HG02798 (cell line): ENCODE results near the gene CACFD1.
"Not testable (repeated sequence)": the region's sequence is repeated elsewhere in the genome, so short reads cannot be mapped to it uniquely, and the experiment has no call there.

ENCODE experiments used
- ATAC-seq: cut with Tn5 transposase; IDR thresholded peaks from one replicate; pipeline ENCODE4 v1.9.1; 2021; ENCODE audit warnings: mild to moderate bottlenecking; ENCODE audit not compliant: unreplicated experiment, poor library complexity

The CACFD1 gene

GRCh38 chr9:133437753-133438531 lies 21.8 kb upstream of the CACFD1 start:
- no peak for ATAC-seq

GRCh38 chr9:133439337-133439736 lies 20.4 kb upstream of the CACFD1 start:
- ATAC-seq = no peak

GRCh38 chr9:133440874-133441273 lies 18.9 kb upstream of the CACFD1 start:
- peak; percentile 30 for ATAC-seq

GRCh38 chr9:133441571-133441970 lies 18.2 kb upstream of the CACFD1 start:
- no peak for ATAC-seq

- ATAC-seq = no peak
Measured at GRCh38 chr9:133443248-133443647, 16.5 kb upstream of the CACFD1 start.

GRCh38 chr9:133443982-133444381 lies 15.8 kb upstream of the CACFD1 start:
- no peak for ATAC-seq

GRCh38 chr9:133445293-133445969 lies 14.3 kb upstream of the CACFD1 start:
- ATAC-seq = no peak

GRCh38 chr9:133448487-133448972 lies 11.2 kb upstream of the CACFD1 start:
- no peak for ATAC-seq

GRCh38 chr9:133449760-133450159 lies 10.0 kb upstream of the CACFD1 start:
- ATAC-seq = no peak

GRCh38 chr9:133451865-133452264 lies 7.9 kb upstream of the CACFD1 start:
- ATAC-seq = not testable (repeated sequence)

- no peak for ATAC-seq
Measured at GRCh38 chr9:133452562-133452961, 7.2 kb upstream of the CACFD1 start.

- no peak for ATAC-seq
Measured at GRCh38 chr9:133453651-133454050, 6.1 kb upstream of the CACFD1 start.

GRCh38 chr9:133454325-133454724 lies 5.5 kb upstream of the CACFD1 start:
- no peak for ATAC-seq

GRCh38 chr9:133454943-133455673 lies 4.7 kb upstream of the CACFD1 start:
- ATAC-seq = no peak

GRCh38 chr9:133455936-133456335 lies 3.8 kb upstream of the CACFD1 start:
- ATAC-seq = no peak

GRCh38 chr9:133456409-133456808 lies 3.4 kb upstream of the CACFD1 start:
- no peak for ATAC-seq

- ATAC-seq = no peak
Measured at GRCh38 chr9:133457233-133457632, 2.5 kb upstream of the CACFD1 start.

- no peak for ATAC-seq
Measured at GRCh38 chr9:133457748-133458147, 2.0 kb upstream of the CACFD1 start.

GRCh38 chr9:133458643-133459312 lies 1.0 kb upstream of the CACFD1 start:
- ATAC-seq = no peak

GRCh38 chr9:133460405-133461175 lies 812 bp downstream of the CACFD1 start:
- peak; percentile 19 for ATAC-seq
